ENCODE measurements around the gene SEC22A. TPM values are rescaled to one million over a fixed set of nuclear protein-coding genes. Genes with fewer than 3 reads are reported as not detected.

SEC22A gene
- total and polyA plus RNA-seq, 2 of the 13 experiments (the other 11 are each of a cell fraction or from before 2014, with no cell fraction given) = 14.1 to 17.3 TPM

GRCh38 chr3:123286308-123287023 lies 84.7 kb downstream of the SEC22A start (continued):
- TF ChIP-seq KDM5A (IDR thresholded peaks at IDR 0.05; ENCODE audit: borderline replicate concordance, low read length) (no peak), ZNF281 (CRISPR knock-in tag; IDR thresholded peaks at IDR 0.05; ENCODE audit: borderline replicate concordance) (peak; percentile 20; the same call in 1 of the 2 replicates), HOXA5 (CRISPR knock-in tag; IDR thresholded peaks at IDR 0.05) (peak; percentile 89; the same call in 1 of the 2 replicates), ZNF275 (CRISPR knock-in tag; IDR thresholded peaks at IDR 0.05; ENCODE audit: borderline replicate concordance) (no peak), HHEX (CRISPR knock-in tag; IDR thresholded peaks at IDR 0.05) (no peak), TFE3 (CRISPR knock-in tag; IDR thresholded peaks at IDR 0.05) (peak; percentile 86), KLF6 (CRISPR knock-in tag; IDR thresholded peaks at IDR 0.05) (peak; percentile 94), SPEN (CRISPR knock-in tag; IDR thresholded peaks at IDR 0.05; ENCODE audit: low read depth) (peak; percentile 61; the same call in 1 of the 2 replicates), BATF2 (CRISPR knock-in tag; IDR thresholded peaks at IDR 0.05) (0 out of 2 replicates have a peak, but pooled peaks have one; percentile 47), ETV6 (CRISPR knock-in tag; conservative IDR thresholded peaks at IDR 0.05) (peak; percentile 87; the same call in 1 of the 2 replicates), PBX3 (CRISPR knock-in tag; IDR thresholded peaks at IDR 0.05; ENCODE audit: borderline replicate concordance) (peak; percentile 95), RFX3 (CRISPR knock-in tag; IDR thresholded peaks at IDR 0.05) (peak; percentile 22; the same call in 1 of the 2 replicates), AHR (CRISPR knock-in tag; IDR thresholded peaks at IDR 0.05) (peak; percentile 77; the same call in 1 of the 2 replicates), ZNF230 (CRISPR knock-in tag; IDR thresholded peaks at IDR 0.05) (peak; percentile 95; the same call in 1 of the 2 replicates), EHMT2 (IDR thresholded peaks at IDR 0.05; ENCODE audit: borderline replicate concordance, low read depth, low read length) (peak; percentile 97; the same call in 1 of the 2 replicates), ZNF792 (CRISPR knock-in tag; IDR thresholded peaks at IDR 0.05) (peak; percentile 94), NFKB2 (CRISPR knock-in tag; IDR thresholded peaks at IDR 0.05; ENCODE audit: borderline replicate concordance) (peak; percentile 77; the same call in 1 of the 2 replicates), BCL6 (CRISPR knock-in tag; IDR thresholded peaks at IDR 0.05) (peak; percentile 48; the same call in 1 of the 2 replicates), HNF4G (IDR thresholded peaks at IDR 0.05; ENCODE audit: borderline replicate concordance, low read depth, low read length) (no peak), HNF4G (CRISPR knock-in tag; IDR thresholded peaks at IDR 0.05; ENCODE audit: borderline replicate concordance, low read depth) (no peak)
